ENCODE data around the gene CD79A. TPM values are rescaled to one million over a fixed set of nuclear protein-coding genes. Genes with fewer than 3 reads are reported as not detected.
A peak's percentile ranks its signal among the peaks of the same experiment; 100 is the strongest.

CD79A gene
- total RNA-seq, 2 experiments from 2014 or later = 2.5 to 2.7 TPM

- intact Hi-C loops (cut with micrococcal nuclease) = no loop called here
- H3K9me3 Mint-ChIP-seq = no peaks in the 10 kb centered on the region
- no peak for DNase-seq
- peaks cover 4% of the 10 kb centered on the region for H3K27me3 Mint-ChIP-seq (ENCODE audit: low read depth)
- H3K36me3 Mint-ChIP-seq (ENCODE audit: low read depth) = no peaks in the 10 kb centered on the region
- peaks cover 17% of the 10 kb centered on the region for H3K4me1 Mint-ChIP-seq (ENCODE audit: low read depth)
- H3K4me3 Mint-ChIP-seq = no peak overlapping the region
- CTCF ChIA-PET = interaction anchor here (0.8 kb wide), 1 partner anchor 13 kb away, joined by 4 read pairs; no protein-coding TSS in a partner anchor
- no peak overlapping the region for H3K27ac Mint-ChIP-seq
Observed at GRCh38 chr19:41921577-41922576, 44.8 kb downstream of the CD79A start.

GRCh38 chr19:41922585-41922984 lies 45.5 kb downstream of the CD79A start:
- Mint-ChIP-seq H3K4me1 (ENCODE audit: low read depth) (peaks cover 17% of the 10 kb centered on the region), H3K36me3 (ENCODE audit: low read depth) (no peaks in the 10 kb centered on the region), H3K4me3 (no peak overlapping the region), H3K27ac (no peak overlapping the region), H3K27me3 (ENCODE audit: low read depth) (peaks cover 4% of the 10 kb centered on the region), H3K9me3 (no peaks in the 10 kb centered on the region)
- CTCF ChIA-PET = no interaction called here
- intact Hi-C loops (cut with micrococcal nuclease) = no loop called here
- DNase-seq = no peak

GRCh38 chr19:41923045-41923788 lies 46.1 kb downstream of the CD79A start:
- peaks cover 4% of the 10 kb centered on the region for H3K27me3 Mint-ChIP-seq (ENCODE audit: low read depth)
- H3K4me1 Mint-ChIP-seq (ENCODE audit: low read depth) = peaks cover 17% of the 10 kb centered on the region
- DNase-seq = no peak
- no peak overlapping the region for H3K27ac Mint-ChIP-seq
- no peaks in the 10 kb centered on the region for H3K9me3 Mint-ChIP-seq
- CTCF ChIA-PET = no interaction called here
- intact Hi-C loops (cut with micrococcal nuclease) = no loop called here
- H3K36me3 Mint-ChIP-seq (ENCODE audit: low read depth) = no peaks in the 10 kb centered on the region
- H3K4me3 Mint-ChIP-seq = no peak overlapping the region

GRCh38 chr19:41924151-41925145 lies 47.4 kb downstream of the CD79A start:
- CTCF ChIA-PET = interaction anchor here (0.6 kb wide), 1 partner anchor 26 kb away, joined by 4 read pairs; no protein-coding TSS in a partner anchor
- Mint-ChIP-seq H3K9me3 (no peaks in the 10 kb centered on the region), H3K27me3 (ENCODE audit: low read depth) (peaks cover 4% of the 10 kb centered on the region), H3K36me3 (ENCODE audit: low read depth) (no peaks in the 10 kb centered on the region), H3K27ac (no peak overlapping the region), H3K4me1 (ENCODE audit: low read depth) (peaks cover 23% of the 10 kb centered on the region), H3K4me3 (no peak overlapping the region)
- intact Hi-C loops (cut with micrococcal nuclease) = no loop called here
- DNase-seq = no peak

- Mint-ChIP-seq H3K36me3 (ENCODE audit: low read depth) (no peaks in the 10 kb centered on the region), H3K9me3 (no peaks in the 10 kb centered on the region), H3K27me3 (ENCODE audit: low read depth) (peaks cover 4% of the 10 kb centered on the region), H3K27ac (no peak overlapping the region), H3K4me1 (ENCODE audit: low read depth) (peaks cover 30% of the 10 kb centered on the region), H3K4me3 (no peak overlapping the region)
- intact Hi-C loops (cut with micrococcal nuclease) = no loop called here
- DNase-seq = no peak
- CTCF ChIA-PET = interaction anchor here (0.6 kb wide), 2 partner anchors 25 to 93 kb away, joined by 4 to 10 read pairs; no protein-coding TSS in a partner anchor
Observed at GRCh38 chr19:41925208-41926003, 48.3 kb downstream of the CD79A start.

GRCh38 chr19:41926028-41926762 lies 49.1 kb downstream of the CD79A start:
- Mint-ChIP-seq H3K4me1 (ENCODE audit: low read depth) (peaks cover 32% of the 10 kb centered on the region), H3K9me3 (no peaks in the 10 kb centered on the region), H3K4me3 (no peak overlapping the region), H3K27ac (no peak overlapping the region), H3K36me3 (ENCODE audit: low read depth) (no peaks in the 10 kb centered on the region), H3K27me3 (ENCODE audit: low read depth) (peaks cover 4% of the 10 kb centered on the region)
- intact Hi-C loops (cut with micrococcal nuclease) = no loop called here
- no peak for DNase-seq
- CTCF ChIA-PET = interaction anchor here (0.6 kb wide), 1 partner anchor 93 kb away, joined by 10 read pairs; no protein-coding TSS in a partner anchor

- intact Hi-C loops (cut with micrococcal nuclease) = no loop called here
- no peak for DNase-seq
Observed at GRCh38 chr19:41926763-41927496, 49.9 kb downstream of the CD79A start.

GRCh38 chr19:41927497-41928192 lies 50.6 kb downstream of the CD79A start:
- CTCF ChIA-PET = interaction anchor here (0.6 to 1.1 kb wide), 3 partner anchors 9 to 54 kb away, joined by 3 to 5 read pairs (median 3); no protein-coding TSS in a partner anchor
- intact Hi-C loops (cut with micrococcal nuclease) = loop anchor here (2.0 kb wide), 1 partner anchor 17 kb away; no protein-coding TSS in a partner anchor
- Mint-ChIP-seq H3K27me3 (ENCODE audit: low read depth) (no peaks in the 10 kb centered on the region), H3K4me3 (peak overlapping the region; percentile 77), H3K9me3 (no peaks in the 10 kb centered on the region), H3K27ac (no peak overlapping the region), H3K36me3 (ENCODE audit: low read depth) (no peaks in the 10 kb centered on the region), H3K4me1 (ENCODE audit: low read depth) (peaks cover 24% of the 10 kb centered on the region)
- peak; percentile 38 for DNase-seq

More at GRCh38 chr19:41926763-41927496, 49.9 kb downstream of the CD79A start:
- CTCF ChIA-PET = interaction anchor here (0.6 kb wide), 1 partner anchor 18 kb away, joined by 3 read pairs; no protein-coding TSS in a partner anchor
- H3K36me3 Mint-ChIP-seq (ENCODE audit: low read depth) = no peaks in the 10 kb centered on the region
- no peaks in the 10 kb centered on the region for H3K9me3 Mint-ChIP-seq
- H3K27ac Mint-ChIP-seq = no peak overlapping the region
- H3K4me3 Mint-ChIP-seq = no peak overlapping the region
- peaks cover 4% of the 10 kb centered on the region for H3K27me3 Mint-ChIP-seq (ENCODE audit: low read depth)
- H3K4me1 Mint-ChIP-seq (ENCODE audit: low read depth) = peaks cover 29% of the 10 kb centered on the region

GRCh38 chr19:41928221-41928683 lies 51.2 kb downstream of the CD79A start, which contains the start of gene ERFL:
Gene ERFL, minus strand, starts transcription at chr19:41928449. Its CDS starts 15,530 bp downstream, at chr19:41912919.
- CTCF ChIA-PET = interaction anchor here (0.9 to 1.4 kb wide), 3 partner anchors 9 to 54 kb away, joined by 3 to 5 read pairs (median 3); no protein-coding TSS in a partner anchor
- no peaks in the 10 kb centered on the region for H3K36me3 Mint-ChIP-seq (ENCODE audit: low read depth)

More at GRCh38 chr19:41928221-41928683, 51.2 kb downstream of the CD79A start, which contains the start of gene ERFL:
- peaks cover 21% of the 10 kb centered on the region for H3K4me1 Mint-ChIP-seq (ENCODE audit: low read depth)
- peak; percentile 40 for DNase-seq
- H3K9me3 Mint-ChIP-seq = no peaks in the 10 kb centered on the region
- H3K27me3 Mint-ChIP-seq (ENCODE audit: low read depth) = no peaks in the 10 kb centered on the region
- peak within 1 kb of the TSS; percentile 77 for H3K4me3 Mint-ChIP-seq
- H3K27ac Mint-ChIP-seq = peak within 1 kb of the TSS; percentile 40
- intact Hi-C loops (cut with micrococcal nuclease) = loop anchor here (2.0 kb wide), 1 partner anchor 17 kb away; no protein-coding TSS in a partner anchor

All from activated naive CD4-positive, alpha-beta T cell treated with anti-CD3 and anti-CD28 coated beads for 36 hours (primary cell).